H1 (cell line): Measurements from ENCODE around the gene LIX1L. TPM values are rescaled to one million over a fixed set of nuclear protein-coding genes. Genes with fewer than 3 reads are reported as not detected.

ENCODE experiments used
- SP2 ChIP-seq: IDR thresholded peaks from 2 replicates; pipeline ENCODE4 v1.6.1; 2012; ENCODE audit warnings: mild to moderate bottlenecking, low read length, inconsistent platforms
- SRF ChIP-seq: IDR thresholded peaks from 2 replicates; pipeline ENCODE4 v1.6.1; 2011; ENCODE audit warnings: mild to moderate bottlenecking, low read depth, low read length, moderate library complexity
- polyA plus RNA-seq, 7 experiments: library from polyadenylated mRNA; depleted of rRNA in 3 of 7; stranded (reverse) in 5 of 7; unstranded in 2 of 7; fragments of >200 nt in 5 of 7; fragments of 200-250 nt in 2 of 7; gene quantifications; 1 replicate in 5 of 7; 2 replicates in 1 of 7; 4 replicates in 1 of 7; pipeline versions ENCODE4 v1.2.1 to v1.2.3, GENCODE V29; 2011 to 2013; ENCODE audit warnings: missing spikeins in 2 of 7, mixed read lengths in 2 of 7
- total RNA-seq: library from RNA; stranded (reverse); fragmentation: NEBNext Ultra II Directional; extraction: Animal tissue kit (Norgen Biotek cat#: 25700); gene quantifications from 2 replicates; pipeline ENCODE4 v1.2.1, GENCODE V29; 2021

The LIX1L gene
- total and polyA plus RNA-seq, 2 of the 8 experiments (the other 6 are each of a cell fraction or from before 2014, with no cell fraction given) = 2.9 to 3.7 TPM

GRCh38 chr1:145886390-145886789, 71.4 kb downstream of the LIX1L start (continued):
- TF ChIP-seq SP2 = no peak
- no peak for TF ChIP-seq SRF
